ENCODE results near the gene C2orf92.

- TF ChIP-seq CTCF (IDR thresholded peaks at IDR 0.05) (no peak), POLR2A (IDR thresholded peaks at IDR 0.05) (no peak)
Observed at GRCh38 chr2:97693476-97693875, 24.0 kb downstream of the C2orf92 start.
